HS-5 (cell line): ENCODE results near the gene FAM237A.

Experiments used
- DNase-seq: peaks from one replicate; pipeline ENCODE4 v3.0.0-alpha.2; 2012; ENCODE audit warnings: low read depth

FAM237A gene

GRCh38 chr2:206692971-206693370 is 50.7 kb downstream of the FAM237A start:
- no peak for DNase-seq

GRCh38 chr2:206693399-206694137 is 51.3 kb downstream of the FAM237A start:
- DNase-seq = peak; percentile 49

GRCh38 chr2:206696910-206697309 is 54.6 kb downstream of the FAM237A start:
- DNase-seq = no peak

- no peak for DNase-seq
Measured at GRCh38 chr2:206698811-206699210, 56.5 kb downstream of the FAM237A start.
